ENCODE results near the gene UBASH3B. TPM values are rescaled to one million over a fixed set of nuclear protein-coding genes. Genes with fewer than 3 reads are reported as not detected.

The UBASH3B gene
- total RNA-seq, 1 experiment from 2014 or later: 8.0 TPM

DNA sequence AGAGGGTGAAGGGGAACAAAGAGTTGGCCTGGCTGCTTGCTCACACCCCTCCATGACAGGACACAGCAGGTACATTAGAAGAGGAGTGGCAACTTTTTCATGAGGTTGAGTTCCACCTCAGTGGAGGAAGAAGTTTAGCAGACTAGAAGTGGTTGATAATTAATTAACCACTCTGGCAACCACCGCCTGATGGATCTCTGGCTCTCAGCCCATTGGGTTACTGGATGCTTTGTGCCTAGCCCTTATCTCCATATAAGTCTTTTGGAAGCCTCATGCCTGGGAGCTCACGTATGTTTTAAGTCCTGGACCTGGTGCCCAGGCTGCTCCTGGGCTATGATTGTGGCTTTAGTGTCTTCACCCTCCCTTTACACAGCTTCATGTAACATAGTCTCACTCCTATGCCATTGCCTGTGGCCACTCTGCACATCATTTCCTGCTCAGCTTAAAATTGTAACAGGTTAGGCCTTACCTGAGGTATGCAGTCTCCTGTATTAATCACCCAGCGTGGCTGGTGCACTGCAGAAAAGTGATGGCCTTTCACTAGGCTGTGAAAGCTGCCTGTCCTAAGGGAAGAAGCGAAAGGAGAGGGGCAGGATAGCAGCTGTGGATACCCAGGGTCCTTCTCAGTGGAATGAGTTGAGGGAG, 110.1 kb downstream of the UBASH3B start:
- Histone ChIP-seq H4K20me1 (ENCODE audit: control insufficient read depth, insufficient read depth, insufficient read length) (no peaks in the 10 kb centered on the region), H2BK15ac (ENCODE audit: low read depth, low read length) (no peak overlapping the region), H2AFZ (ENCODE audit: low read length) (no peak overlapping the region), H4K8ac (replicated peaks; ENCODE audit: insufficient read length, low read depth, low read length) (no peak overlapping the region), H4K5ac (ENCODE audit: insufficient read length, low read depth, low read length) (no peak overlapping the region), H2BK120ac (ENCODE audit: low read depth, low read length, poor library complexity, severe bottlenecking) (no peak overlapping the region), H3K27me3 (ENCODE audit: insufficient read depth, low read length) (no peaks in the 10 kb centered on the region), H3K23me2 (ENCODE audit: insufficient read length, low read depth, low read length, poor library complexity, severe bottlenecking) (no peaks in the 10 kb centered on the region), H3K14ac (ENCODE audit: insufficient read depth, low read length) (no peak overlapping the region), H3K4me1 (ENCODE audit: insufficient read depth, low read length) (no peaks in the 10 kb centered on the region), H3K79me2 (ENCODE audit: insufficient read depth, low read length) (no peaks in the 10 kb centered on the region), H3K4ac (ENCODE audit: low read depth, low read length) (no peak overlapping the region), H3T11ph (ENCODE audit: low read length) (no peak overlapping the region), H2BK5ac (ENCODE audit: insufficient read length, low read length) (no peak overlapping the region), H3K27ac (ENCODE audit: insufficient read length, low read depth, low read length) (no peak overlapping the region), H3K18ac (ENCODE audit: insufficient read length, low read depth, low read length) (no peak overlapping the region), H3K56ac (ENCODE audit: insufficient read length, low read depth, low read length) (no peak overlapping the region), H2BK20ac (ENCODE audit: low read depth, low read length, poor library complexity, severe bottlenecking) (no peak overlapping the region), H3K23ac (ENCODE audit: insufficient read length, low read depth, low read length) (no peak overlapping the region), H3K9ac (ENCODE audit: extremely low read depth, insufficient read length, low read length) (no peak overlapping the region), H4K91ac (ENCODE audit: insufficient read length, low read depth, low read length) (no peak overlapping the region), H2AK5ac (ENCODE audit: insufficient read length, low read length) (no peak overlapping the region), H3K4me2 (ENCODE audit: insufficient read depth, insufficient read length, low read length) (no peak overlapping the region), H2BK12ac (ENCODE audit: insufficient read length, low read depth, low read length) (no peak overlapping the region), H3K9me3 (ENCODE audit: control insufficient read depth, low read depth, low read length) (no peaks in the 10 kb centered on the region), H3K79me1 (ENCODE audit: insufficient read depth, low read depth, low read length, poor library complexity, severe bottlenecking) (no peaks in the 10 kb centered on the region)
- WGBS (ENCODE audit: extremely low coverage, insufficient read length, low lambda C conversion rate): no CpG with 5 or more reads among the region's 4 CpGs
- Mint-ChIP-seq H3K36me3 (ENCODE audit: insufficient read depth in 1 of 3, low read depth in 3 of 3) (no peaks in the 10 kb centered on the region; a peak in 1 of 7 replicates), H3K9me3 (no peaks in the 10 kb centered on the region), H3K4me3 (no peak overlapping the region), H3K4me1 (peaks cover 0 to 3% of the 10 kb centered on the region in 2 experiments; a peak in 1 of 4 replicates), H3K27me3 (ENCODE audit: low read depth) (peaks cover 5% of the 10 kb centered on the region; the same call in 1 of the 2 replicates), H3K27ac (no peak overlapping the region; a peak in 1 of 7 replicates)
- no peak for DNase-seq
- TF ChIP-seq, protein P1, sequence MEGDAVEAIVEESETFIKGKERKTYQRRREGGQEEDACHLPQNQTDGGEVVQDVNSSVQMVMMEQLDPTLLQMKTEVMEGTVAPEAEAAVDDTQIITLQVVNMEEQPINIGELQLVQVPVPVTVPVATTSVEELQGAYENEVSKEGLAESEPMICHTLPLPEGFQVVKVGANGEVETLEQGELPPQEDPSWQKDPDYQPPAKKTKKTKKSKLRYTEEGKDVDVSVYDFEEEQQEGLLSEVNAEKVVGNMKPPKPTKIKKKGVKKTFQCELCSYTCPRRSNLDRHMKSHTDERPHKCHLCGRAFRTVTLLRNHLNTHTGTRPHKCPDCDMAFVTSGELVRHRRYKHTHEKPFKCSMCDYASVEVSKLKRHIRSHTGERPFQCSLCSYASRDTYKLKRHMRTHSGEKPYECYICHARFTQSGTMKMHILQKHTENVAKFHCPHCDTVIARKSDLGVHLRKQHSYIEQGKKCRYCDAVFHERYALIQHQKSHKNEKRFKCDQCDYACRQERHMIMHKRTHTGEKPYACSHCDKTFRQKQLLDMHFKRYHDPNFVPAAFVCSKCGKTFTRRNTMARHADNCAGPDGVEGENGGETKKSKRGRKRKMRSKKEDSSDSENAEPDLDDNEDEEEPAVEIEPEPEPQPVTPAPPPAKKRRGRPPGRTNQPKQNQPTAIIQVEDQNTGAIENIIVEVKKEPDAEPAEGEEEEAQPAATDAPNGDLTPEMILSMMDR (conservative IDR thresholded peaks at IDR 0.05): no peak
